T-helper 9 cell (primary cell): Measurements from ENCODE around the gene FA2H.
"Not testable (repeated sequence)": the region's sequence is repeated elsewhere in the genome, so short reads cannot be mapped to it uniquely, and the experiment has no call there.

ENCODE experiments used
- DNase-seq: peaks from one replicate; pipeline ENCODE4 v3.0.0-alpha.2; 2020

FA2H gene

GRCh38 chr16:74769586-74770190, 4.9 kb downstream of the FA2H start:
- no peak for DNase-seq

GRCh38 chr16:74768239-74768638, 6.4 kb downstream of the FA2H start:
- no peak for DNase-seq

- no peak for DNase-seq
Measured at GRCh38 chr16:74767749-74768148, 6.9 kb downstream of the FA2H start.

- no peak for DNase-seq
Measured at GRCh38 chr16:74766729-74767128, 7.9 kb downstream of the FA2H start.

GRCh38 chr16:74764184-74764583, 10.4 kb downstream of the FA2H start:
- DNase-seq, result not testable (repeated sequence)

GRCh38 chr16:74761665-74762064, 13.0 kb downstream of the FA2H start:
- DNase-seq, result no peak

- DNase-seq, result no peak
Measured at GRCh38 chr16:74760007-74760767, 14.4 kb downstream of the FA2H start.

GRCh38 chr16:74759564-74759963, 15.1 kb downstream of the FA2H start:
- no peak for DNase-seq

- no peak for DNase-seq
Measured at GRCh38 chr16:74758801-74759200, 15.8 kb downstream of the FA2H start.

GRCh38 chr16:74757349-74757748, 17.3 kb downstream of the FA2H start:
- no peak for DNase-seq

- no peak for DNase-seq
Measured at GRCh38 chr16:74756203-74756602, 18.4 kb downstream of the FA2H start.

GRCh38 chr16:74753180-74753579, 21.4 kb downstream of the FA2H start:
- no peak for DNase-seq

GRCh38 chr16:74752756-74753155, 21.9 kb downstream of the FA2H start:
- DNase-seq, result no peak

- no peak for DNase-seq
Measured at GRCh38 chr16:74752258-74752657, 22.4 kb downstream of the FA2H start.

GRCh38 chr16:74751658-74752057, 23.0 kb downstream of the FA2H start:
- no peak for DNase-seq

- DNase-seq, result no peak
Measured at GRCh38 chr16:74749291-74750055, 25.1 kb downstream of the FA2H start.

GRCh38 chr16:74748616-74749026, 26.0 kb downstream of the FA2H start:
- DNase-seq, result no peak

- no peak for DNase-seq
Measured at GRCh38 chr16:74747716-74748615, 26.7 kb downstream of the FA2H start.

- no peak for DNase-seq
Measured at GRCh38 chr16:74745926-74746325, 28.7 kb downstream of the FA2H start.

GRCh38 chr16:74745109-74745615, 29.5 kb downstream of the FA2H start:
- no peak for DNase-seq

- DNase-seq, result no peak
Measured at GRCh38 chr16:74744566-74744965, 30.1 kb downstream of the FA2H start.

GRCh38 chr16:74743668-74744299, 30.8 kb downstream of the FA2H start:
- DNase-seq, result no peak
